HT1080 (cell line): ENCODE data around the gene SH3RF3. TPM values are rescaled to one million over a fixed set of nuclear protein-coding genes. Genes with fewer than 3 reads are reported as not detected.
A peak's percentile ranks its signal among the peaks of the same experiment; 100 is the strongest.

Experiments used
- DNase-seq: peaks from one replicate; pipeline ENCODE4 v3.0.0-alpha.2; 2015; ENCODE audit warnings: low read depth
- total RNA-seq: library from RNA; depleted of rRNA; stranded (reverse); fragments of >200 nt; shearing (Covaris generic); gene quantifications from 2 replicates; pipeline ENCODE4 v1.2.3, GENCODE V29; 2014

SH3RF3 gene
- total RNA-seq, 1 experiment from 2014 or later, result 5.0 TPM

DNA sequence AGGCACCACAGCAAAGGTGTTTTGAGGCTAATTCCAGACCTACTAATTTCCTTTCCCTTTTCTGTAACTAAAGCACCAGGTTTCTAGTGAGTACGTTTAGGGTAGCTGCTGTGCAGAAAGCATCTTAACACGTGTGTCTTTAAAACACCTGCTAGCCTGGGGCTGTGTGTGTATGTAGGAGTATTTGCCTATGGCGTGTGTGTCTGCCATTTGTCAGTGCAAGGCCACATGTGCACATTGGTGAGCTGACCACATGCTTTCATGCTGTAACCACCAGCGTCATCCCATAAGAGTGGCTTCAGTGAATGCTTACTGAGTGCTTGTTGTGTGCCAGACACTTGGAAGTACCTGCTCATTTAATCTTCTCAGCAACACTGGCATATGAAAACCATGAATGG, 243.2 kb downstream of the SH3RF3 start:
- no peak for DNase-seq

DNA sequence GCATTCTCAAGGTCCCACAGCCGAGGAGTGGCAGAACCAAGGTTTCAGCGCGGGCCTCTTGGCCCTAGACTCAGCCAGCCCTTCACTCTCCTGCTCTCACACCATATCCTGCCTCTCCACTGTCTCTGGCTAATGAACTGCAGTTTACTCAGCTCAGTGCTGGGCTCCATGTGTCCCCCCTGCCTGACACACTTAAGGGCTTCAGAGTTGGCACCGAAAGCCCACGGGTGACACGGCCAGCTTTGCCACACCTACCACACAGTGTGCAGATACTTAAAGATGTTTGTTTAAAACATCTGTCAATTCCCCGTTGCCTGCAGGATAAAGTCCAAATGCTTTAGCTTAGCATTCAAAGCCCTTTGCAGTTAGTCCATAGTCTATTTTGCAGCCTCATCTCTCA, 243.6 kb downstream of the SH3RF3 start:
- no peak for DNase-seq

DNA sequence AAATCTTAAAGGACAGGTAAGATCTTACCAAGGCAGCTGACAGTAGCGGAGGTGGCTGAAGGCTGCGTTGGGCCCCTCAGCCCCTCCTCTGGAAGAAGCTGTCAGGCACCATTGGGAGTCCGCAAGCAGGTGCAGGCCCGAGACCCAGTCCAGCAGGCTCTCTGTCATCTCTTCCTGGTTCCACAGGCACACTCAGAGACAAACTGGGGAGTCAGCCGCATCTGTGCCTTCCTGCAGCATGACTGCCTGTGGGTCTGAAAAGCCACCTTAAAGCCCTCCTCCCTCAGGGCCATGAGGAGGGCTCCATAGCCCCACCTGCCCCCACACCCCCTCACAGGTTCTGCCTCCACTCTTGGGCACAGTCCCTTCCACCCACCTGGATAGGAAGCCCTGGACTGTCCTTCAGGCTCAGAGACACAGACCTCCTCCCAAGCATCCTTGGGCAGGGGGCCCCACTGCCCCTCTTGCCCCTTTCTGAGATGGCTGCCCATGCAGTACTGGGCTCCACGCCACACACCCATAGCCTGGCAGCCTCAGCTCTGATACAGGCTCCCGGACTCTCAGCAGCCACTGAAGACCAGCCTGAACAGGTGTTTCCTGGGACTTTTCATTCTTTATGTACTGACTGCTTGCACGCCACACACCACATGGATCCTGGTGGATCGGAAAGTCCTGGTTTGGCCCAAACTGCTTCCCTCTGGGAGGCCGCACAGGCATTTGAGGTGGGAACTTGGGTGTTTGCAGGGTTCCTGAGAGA, 245.0 kb downstream of the SH3RF3 start:
- no peak for DNase-seq

DNA sequence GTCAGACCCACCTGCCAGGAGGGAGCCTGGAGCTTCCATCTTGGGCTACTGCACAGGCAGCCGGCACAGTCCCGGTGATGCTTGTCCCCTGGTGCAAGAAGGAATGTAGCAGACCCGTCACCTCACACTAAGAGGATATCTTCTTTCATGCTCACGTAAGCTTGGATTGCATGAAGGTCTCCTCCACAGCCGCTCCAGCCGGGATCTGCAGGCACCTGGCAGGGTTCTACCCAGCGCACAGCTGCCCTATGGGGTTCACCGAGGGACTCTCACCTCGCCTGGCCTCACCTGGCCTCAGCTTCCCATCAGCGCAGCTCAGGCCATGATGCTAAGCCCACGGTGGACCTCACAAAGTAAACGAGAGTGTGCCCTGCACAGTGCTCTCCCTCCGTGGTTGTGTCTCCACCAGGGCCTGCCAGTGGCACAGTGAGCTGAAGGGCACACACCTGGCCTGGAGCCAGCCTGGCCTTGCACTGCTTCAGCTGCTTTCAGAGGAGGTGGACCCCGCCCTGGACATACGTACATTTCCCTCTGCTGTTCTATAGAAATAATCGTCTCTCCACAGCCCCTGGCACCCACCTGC, 245.6 kb downstream of the SH3RF3 start:
- DNase-seq, result no peak

DNA sequence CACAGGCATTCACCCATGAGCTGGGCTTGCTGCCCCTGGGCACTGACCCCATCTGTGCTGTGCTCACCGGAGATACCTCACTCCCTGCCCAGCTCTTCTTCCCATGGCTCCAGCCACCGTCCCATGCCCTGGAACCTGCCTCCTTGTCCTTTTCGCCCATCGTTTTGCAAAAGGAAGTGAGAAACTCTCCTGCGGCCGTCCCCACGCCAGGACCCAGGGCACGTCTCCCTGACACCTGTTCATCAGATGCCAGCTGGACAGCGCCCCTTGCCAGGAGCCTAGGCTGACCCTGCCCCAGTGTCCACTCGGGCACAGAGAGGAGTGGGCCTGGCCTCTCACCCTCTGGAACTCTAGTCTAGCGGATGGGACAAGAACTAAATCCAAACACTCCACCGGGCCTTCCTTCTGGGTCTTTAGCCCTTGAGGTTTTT, 246.1 kb downstream of the SH3RF3 start:
- no peak for DNase-seq

GRCh38 chr2:109375656-109376055, 246.7 kb downstream of the SH3RF3 start:
- DNase-seq, result no peak

DNA sequence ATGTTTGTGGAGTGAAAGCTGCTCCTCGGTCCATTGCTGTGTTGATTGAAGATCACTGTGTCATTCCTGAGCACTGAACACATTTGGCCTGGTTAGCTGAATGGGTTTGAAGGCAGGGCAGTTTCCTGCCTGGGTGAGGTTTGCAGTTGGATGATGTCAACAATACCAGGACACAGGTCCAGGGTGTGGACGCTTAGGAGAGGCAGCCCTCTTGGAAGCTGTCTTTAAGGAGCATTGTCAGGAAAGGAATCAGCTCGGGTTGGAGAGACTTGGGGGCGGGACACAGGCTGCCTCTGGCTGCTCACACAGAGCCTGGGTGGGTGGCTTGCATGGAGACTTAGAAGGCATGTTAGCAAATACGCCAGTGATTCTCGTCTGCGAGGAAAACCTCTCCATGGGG, 247.1 kb downstream of the SH3RF3 start:
- peak; percentile 24 for DNase-seq

- DNase-seq, result no peak
These were observed 247.9 kb downstream of the SH3RF3 start for GRCh38 chr2:109376796-109377495.

DNA sequence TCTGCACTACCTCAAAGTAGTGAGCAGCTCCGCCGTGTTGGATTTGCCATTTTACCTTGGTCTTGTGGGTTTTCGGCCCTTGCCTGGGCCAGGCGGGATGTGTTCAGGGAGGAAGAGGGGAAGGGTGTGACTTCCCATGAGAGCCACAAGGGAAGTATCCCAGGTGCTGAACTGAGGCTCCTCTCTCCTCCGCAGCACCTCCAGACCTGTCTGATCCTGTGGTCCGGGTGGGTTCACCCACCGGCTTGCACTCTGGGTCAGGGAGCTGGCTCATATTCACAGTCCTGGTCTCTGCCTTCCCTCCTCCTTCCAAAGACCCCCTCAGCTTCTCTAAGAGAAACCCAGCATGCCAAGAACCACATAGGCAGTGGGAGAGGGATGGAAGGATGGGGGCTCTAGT, 249.0 kb downstream of the SH3RF3 start:
- no peak for DNase-seq

DNA sequence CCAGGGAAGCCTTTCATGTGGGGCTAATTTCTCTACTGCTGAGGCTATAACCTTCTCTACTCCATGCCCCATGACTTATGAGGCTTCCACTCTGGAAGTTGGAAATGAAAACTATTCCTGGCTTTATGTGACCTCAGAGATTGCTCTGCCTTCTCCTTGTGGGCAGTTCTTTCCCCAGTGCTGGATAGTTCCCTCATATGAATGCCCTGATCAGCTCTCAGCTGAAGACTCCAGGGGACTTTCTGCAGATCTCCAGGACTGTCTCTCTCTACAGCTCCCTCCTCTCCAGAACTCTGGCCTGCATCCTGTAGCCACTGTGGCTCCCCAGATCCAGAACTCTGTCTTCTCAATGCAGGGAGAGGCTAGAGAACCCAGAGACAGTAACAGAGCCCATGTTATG, 249.7 kb downstream of the SH3RF3 start:
- no peak for DNase-seq

- DNase-seq, result no peak
These were observed 250.5 kb downstream of the SH3RF3 start for GRCh38 chr2:109379507-109379906.

DNA sequence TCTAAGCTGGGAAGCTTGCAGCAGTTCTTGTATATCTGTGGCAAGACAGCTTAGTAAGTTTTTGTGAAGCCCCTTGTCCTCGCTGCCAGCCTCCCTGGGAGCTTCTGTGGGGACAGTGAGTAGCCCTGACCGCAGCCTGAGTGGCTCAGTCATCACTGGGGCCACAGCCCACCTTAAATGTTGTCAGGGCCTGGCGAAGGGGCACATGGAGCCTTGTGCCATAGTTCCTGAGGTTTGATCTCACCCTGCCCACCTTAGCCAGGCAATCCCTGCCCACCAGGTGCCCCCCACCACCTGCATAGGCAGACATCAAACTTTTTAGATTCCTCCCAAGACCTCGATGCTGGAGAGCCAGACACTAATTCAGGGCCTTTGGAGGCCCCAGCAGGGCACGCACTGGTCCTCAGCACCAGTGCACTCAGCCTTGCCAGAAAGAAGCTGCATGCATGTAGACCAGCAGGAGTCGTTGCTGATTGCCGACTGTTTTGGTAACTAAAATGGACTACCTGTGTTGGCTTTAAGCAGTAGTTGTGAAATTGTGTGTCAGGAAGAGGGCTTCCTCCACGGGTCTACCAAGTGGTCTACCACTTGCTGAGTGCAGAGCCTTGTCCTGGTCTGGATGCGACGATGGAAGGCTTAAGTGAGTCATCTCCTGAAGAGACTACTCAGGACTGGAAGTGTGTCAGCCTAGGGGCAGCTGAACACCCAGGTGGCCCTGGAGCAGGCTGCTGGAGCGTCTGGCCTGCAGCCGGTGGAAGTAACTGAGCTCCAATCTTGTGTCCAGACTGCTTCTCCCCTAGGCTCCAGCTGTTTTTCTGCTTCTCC, 251.7 kb downstream of the SH3RF3 start:
- DNase-seq, result peak; percentile 75

DNA sequence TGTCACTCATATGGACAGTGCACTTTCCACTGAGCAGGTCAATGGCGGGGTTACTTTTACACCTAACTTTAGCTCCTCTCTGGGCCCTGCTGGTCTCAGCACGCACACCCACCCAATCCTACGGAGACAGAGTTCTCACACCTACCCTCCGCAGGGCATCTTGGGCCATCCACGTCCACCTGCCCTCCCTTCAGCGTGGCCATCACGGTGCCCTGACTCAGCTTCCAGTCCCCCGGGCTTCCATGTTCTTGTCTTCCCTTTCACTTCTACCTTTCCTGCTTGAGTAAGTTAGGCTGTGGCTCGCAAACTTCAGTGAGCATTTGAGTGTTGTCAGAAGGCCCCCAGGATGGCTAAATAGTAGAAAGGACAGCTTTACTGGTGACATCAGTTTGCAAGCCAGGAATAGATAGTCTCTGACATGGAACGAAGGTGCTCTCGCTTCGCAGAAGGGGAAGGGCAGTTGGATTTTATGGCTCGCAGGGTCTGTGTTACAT, 252.4 kb downstream of the SH3RF3 start:
- no peak for DNase-seq

DNA sequence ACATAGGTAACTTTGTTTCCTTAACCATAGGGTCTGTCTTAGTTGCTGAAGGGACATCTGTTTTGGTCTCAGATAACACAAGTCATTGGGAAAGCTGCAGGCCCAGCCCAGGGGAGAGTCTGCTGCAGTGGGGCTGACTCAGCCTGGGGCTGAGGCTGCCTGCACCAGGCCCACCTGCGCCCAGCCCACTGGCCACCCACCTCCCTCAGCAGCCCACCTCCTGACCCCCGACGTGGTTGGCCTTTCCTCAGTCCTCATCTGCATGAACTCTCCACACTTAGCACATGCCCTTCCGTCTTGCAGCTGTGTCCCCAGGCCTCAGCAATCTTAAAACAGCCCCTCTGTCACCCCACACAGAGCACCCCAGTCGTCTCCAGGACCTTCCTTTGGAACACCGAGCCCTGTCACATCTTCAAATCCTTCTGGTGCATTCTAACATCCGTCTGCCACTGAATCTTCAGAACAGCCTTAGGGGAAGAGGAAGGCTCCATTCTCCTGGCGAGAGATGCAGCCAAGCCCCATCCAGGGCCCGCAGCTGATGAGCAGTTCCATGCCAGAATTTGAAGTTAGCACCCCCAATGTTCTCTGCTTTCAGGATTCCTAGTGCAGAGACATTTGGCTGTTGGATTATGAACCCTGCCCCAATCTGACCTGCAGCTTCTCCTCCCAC, 253.4 kb downstream of the SH3RF3 start:
- DNase-seq, result no peak

DNA sequence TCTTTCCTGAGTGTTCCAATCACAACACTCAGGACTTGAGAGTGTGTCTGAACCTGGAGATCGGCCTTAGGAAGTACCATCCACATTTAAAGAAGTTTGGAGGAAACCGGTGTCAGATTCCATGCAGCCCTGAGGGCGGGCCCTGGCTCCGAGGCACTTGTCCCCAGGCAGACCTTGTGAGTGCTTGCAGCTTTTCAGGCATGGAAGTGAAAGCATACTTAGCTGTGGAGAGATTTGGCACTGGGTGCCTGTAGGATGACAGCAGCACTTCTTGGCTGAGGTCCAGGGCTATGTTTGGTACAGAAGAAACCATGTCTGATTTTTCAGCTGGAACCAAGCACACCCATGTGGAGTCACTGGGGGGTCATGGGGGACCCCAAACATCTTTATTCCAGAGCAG, 253.9 kb downstream of the SH3RF3 start:
- DNase-seq, result peak; percentile 13

- DNase-seq, result no peak
These were observed 254.7 kb downstream of the SH3RF3 start for GRCh38 chr2:109383505-109384307.

- no peak for DNase-seq
These were observed 255.6 kb downstream of the SH3RF3 start for GRCh38 chr2:109384308-109385271.

GRCh38 chr2:109385506-109385905, 256.5 kb downstream of the SH3RF3 start:
- no peak for DNase-seq
